ENCODE data around the gene TTC33.
"Not testable (repeated sequence)": the region's sequence is repeated elsewhere in the genome, so short reads cannot be mapped to it uniquely, and the experiment has no call there.

Gene TTC33

GRCh38 chr5:40652441-40653220 is 103.1 kb downstream of the TTC33 start:
- DNase-seq (ENCODE audit: low read depth): no peak

- DNase-seq (ENCODE audit: low read depth): no peak
These were observed 104.6 kb downstream of the TTC33 start for GRCh38 chr5:40651201-40651600.

- DNase-seq (ENCODE audit: low read depth): no peak
These were observed 106.2 kb downstream of the TTC33 start for GRCh38 chr5:40649463-40650030.

GRCh38 chr5:40648150-40648549 is 107.6 kb downstream of the TTC33 start:
- no peak for DNase-seq (ENCODE audit: low read depth)

- no peak for DNase-seq (ENCODE audit: low read depth)
These were observed 109.5 kb downstream of the TTC33 start for GRCh38 chr5:40646266-40646665.

- not testable (repeated sequence) for DNase-seq (ENCODE audit: low read depth)
These were observed 116.2 kb downstream of the TTC33 start for GRCh38 chr5:40639531-40639930.

GRCh38 chr5:40634593-40634992 is 121.2 kb downstream of the TTC33 start:
- no peak for DNase-seq (ENCODE audit: low read depth)

- DNase-seq (ENCODE audit: low read depth): no peak
These were observed 121.6 kb downstream of the TTC33 start for GRCh38 chr5:40634154-40634553.

GRCh38 chr5:40631236-40631635 is 124.5 kb downstream of the TTC33 start:
- DNase-seq (ENCODE audit: low read depth): no peak

- DNase-seq (ENCODE audit: low read depth): no peak
These were observed 125.6 kb downstream of the TTC33 start for GRCh38 chr5:40630126-40630525.

GRCh38 chr5:40628407-40628806 is 127.4 kb downstream of the TTC33 start:
- DNase-seq (ENCODE audit: low read depth): no peak

GRCh38 chr5:40627706-40628105 is 128.1 kb downstream of the TTC33 start:
- DNase-seq (ENCODE audit: low read depth): no peak

GRCh38 chr5:40626801-40627200 is 129.0 kb downstream of the TTC33 start:
- DNase-seq (ENCODE audit: low read depth): no peak

- DNase-seq (ENCODE audit: low read depth): no peak
These were observed 132.0 kb downstream of the TTC33 start for GRCh38 chr5:40623480-40624420.

GRCh38 chr5:40622463-40623252 is 133.1 kb downstream of the TTC33 start:
- no peak for DNase-seq (ENCODE audit: low read depth)

- no peak for DNase-seq (ENCODE audit: low read depth)
These were observed 136.3 kb downstream of the TTC33 start for GRCh38 chr5:40619421-40619820.

GRCh38 chr5:40618926-40619325 is 136.8 kb downstream of the TTC33 start:
- DNase-seq (ENCODE audit: low read depth): no peak

- no peak for DNase-seq (ENCODE audit: low read depth)
These were observed 139.0 kb downstream of the TTC33 start for GRCh38 chr5:40616781-40617180.

GRCh38 chr5:40615586-40616170 is 140.1 kb downstream of the TTC33 start:
- no peak for DNase-seq (ENCODE audit: low read depth)

GRCh38 chr5:40614923-40615585 is 140.7 kb downstream of the TTC33 start:
- DNase-seq (ENCODE audit: low read depth): no peak

- no peak for DNase-seq (ENCODE audit: low read depth)
These were observed 141.3 kb downstream of the TTC33 start for GRCh38 chr5:40614466-40614865.

Data from non-pigmented ciliary epithelial cell (primary cell).